GM19452 (cell line): Measurements from ENCODE around the gene PLIN4.

Experiments
- ATAC-seq: cut with Tn5 transposase; IDR thresholded peaks from one replicate; pipeline ENCODE4 v1.9.1; 2021; ENCODE audit not compliant: unreplicated experiment

The PLIN4 gene

DNA sequence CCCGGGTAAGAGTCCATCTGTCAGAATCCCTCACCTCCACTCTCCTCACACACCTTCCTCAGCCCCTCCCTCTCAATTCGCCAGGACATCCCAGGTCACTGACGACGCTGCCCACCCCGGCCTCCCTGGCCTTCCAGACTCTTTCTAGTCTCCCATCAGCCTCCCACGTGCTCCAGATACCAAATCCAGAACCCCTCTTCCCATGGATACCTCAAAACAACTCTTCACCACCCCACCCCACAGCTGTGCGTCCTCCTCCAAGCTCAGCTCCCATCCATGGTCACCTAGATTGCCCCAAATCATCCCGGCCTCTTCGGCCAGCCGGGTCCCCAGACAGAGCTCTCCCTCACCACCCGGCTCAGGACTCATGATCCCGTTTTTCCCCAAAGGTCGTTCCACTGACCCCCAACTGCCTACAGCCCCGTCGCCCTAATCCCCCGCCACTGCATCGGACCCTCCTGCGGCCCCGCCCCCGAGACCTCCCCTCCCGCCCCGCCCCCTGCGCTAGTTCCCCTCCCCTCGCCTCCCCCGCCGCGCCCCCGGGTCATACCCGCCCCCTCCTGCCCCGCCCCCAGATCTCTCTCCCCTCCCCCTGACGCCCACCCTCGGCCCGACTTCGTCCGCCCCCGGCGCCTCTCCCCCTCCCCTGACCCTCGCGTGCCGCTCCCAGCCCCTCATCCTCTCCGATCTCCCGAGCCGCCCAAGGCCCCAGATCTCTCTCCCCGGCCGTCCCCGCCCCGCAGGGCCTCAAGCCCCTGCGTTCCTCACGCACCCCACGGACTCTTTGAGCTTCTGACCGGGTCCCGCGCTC lies 61.2 kb downstream of the PLIN4 start:
- ATAC-seq, result peak; percentile 14

DNA sequence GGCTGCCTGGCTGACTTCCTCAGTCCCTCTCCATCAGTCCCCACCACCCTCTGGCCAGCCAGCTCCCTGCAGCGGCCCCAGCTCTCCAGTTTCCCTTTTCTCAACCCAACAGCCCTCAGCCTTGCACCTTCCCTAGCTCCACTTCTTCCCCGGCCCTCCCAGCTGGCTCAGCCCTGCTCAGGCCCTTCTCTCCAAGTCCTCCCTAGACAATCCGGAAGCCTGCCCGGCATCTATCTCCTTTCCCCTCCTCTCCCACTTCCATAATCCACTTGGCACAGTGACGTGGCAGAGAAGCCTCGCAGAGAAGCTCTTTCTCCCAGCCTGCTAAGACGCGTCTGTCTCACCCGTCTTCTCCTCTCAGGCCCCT lies 61.8 kb downstream of the PLIN4 start:
- ATAC-seq, result no peak

DNA sequence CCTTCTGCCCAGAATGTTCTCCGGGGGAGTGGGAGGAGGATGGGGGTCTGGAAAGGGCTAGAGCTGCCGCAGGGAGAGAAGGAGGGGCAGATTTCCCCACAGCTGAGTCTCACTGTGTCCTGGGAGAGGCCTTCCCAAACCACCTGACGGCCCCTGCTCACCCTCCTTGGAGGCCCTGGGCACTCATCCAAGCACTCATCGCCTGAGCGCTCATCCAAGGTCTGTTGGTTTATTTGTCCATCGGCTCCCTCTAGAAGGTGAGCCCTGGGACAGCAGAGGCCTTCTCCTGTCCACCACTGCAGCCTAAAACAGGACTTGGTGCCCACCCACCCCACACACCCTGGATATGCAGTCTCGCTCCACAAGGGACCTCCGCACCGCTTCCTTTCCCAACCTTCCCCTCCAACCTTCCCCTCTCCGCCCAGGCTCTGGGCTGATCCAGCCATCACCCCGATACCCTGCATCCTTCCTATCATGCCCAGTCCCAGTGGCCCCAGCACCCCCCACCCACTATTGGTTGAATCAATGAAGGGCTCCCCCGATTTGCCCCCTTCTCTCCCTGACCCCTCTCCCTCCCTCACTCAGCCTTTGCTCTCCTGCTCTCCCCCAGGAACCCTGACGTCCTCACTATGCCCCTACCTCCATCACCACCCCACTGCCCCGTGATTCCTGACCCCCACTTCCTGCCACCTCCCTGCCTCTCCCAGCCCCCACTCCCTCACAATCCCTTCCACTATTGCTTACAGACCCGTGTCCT lies 62.4 kb downstream of the PLIN4 start:
- no peak for ATAC-seq

DNA sequence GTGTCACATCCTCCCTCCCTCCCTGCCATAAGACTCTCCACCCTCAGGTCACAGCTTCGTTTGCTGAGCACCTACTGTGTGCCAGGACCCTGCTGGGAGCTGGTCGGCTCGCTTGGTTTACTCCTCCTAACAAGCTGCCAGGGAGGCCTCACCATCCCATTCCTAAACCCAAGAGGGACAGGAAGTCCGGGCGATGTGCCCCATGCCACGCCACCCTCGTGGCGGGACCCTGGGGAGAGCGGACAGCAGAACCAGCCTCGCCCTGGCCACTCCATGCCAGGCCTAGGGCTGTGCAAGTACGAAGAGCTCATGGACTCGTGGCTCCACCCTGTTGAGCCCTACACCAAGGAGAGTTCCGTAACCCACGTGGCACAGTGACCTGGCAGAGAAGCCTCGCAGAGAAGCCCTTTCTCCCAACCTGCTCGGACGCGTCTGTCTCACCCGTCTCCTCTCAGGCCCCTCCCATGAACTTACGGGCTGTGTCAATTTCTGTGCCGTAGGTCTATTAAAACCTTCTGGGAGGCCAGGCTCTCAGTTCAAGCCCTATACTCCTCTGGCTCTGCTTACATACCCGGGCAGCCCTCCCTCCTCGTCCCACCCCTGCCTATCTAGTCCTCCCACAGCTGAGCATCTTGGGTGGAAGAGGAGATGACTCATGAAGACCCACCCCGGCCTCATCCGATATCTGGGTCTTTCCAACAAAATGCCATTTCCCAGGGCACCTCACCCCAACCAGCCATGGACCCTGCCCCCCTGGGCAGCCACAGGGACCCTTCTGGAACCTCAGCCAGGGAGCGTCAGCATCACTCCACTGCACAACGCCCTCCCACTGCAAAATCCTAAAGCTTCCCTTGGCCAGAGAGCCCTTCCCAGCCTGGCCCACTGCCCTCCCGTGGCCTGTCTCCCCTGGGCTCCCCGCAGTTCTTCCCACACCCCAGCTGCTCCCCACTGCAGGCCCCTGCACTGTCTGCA lies 63.3 kb downstream of the PLIN4 start:
- ATAC-seq, result no peak

DNA sequence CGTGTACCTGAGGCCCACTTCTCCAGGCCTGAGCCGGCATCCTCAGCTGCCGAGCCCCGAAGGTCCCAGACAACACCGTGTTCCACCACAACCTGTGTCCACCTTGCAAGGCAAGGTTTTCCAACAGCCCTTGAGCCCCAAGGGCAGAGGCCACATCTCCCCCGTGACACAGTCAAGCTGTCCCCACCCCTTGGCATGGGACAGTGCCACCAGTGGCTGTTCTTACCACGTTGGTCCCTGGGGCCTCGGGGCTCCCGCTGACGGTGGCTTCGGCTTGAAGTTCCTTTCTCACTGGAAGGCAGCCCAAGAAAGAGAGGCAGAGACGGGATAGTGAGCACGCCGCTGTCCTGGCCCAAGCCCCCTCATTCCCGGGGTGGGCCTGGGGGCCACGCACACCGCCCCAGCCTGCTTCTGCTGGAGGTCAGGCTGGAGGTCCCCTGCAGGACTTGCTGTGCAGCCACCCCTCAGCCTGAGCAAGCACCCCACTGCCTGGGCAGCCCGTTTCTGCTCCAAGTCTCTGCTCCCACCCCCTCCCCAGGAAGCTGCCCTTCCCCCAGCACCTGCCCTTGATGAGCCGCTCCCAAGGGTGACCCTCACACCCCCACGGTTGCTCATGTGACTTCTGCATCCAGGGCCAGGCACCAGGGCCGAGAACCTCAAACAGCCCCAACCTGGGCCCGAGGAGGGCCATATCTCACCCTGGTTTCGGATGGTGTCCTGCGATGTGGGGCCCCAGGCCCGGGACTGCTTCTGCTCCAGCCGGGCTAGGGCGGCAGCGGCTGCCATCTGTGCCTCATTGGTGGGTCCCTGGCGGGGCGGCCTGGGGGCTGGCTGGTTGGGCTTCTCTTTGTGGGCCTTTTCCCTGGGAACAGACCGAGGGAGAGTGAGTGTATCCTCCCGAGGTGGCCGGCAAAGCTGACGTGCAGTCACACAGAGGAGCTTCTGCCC lies 64.8 kb downstream of the PLIN4 start:
- no peak for ATAC-seq

- ATAC-seq, result no peak
These were observed 65.9 kb downstream of the PLIN4 start for GRCh38 chr19:4452230-4452990.
